SK-N-MC (cell line): ENCODE data around the gene PDE11A.

ENCODE experiments used
- EZH2 ChIP-seq: fragments of 200-600 bp; sonication (generic); IDR thresholded peaks from one replicate; pipeline ENCODE4 v1.6.1; 2017; ENCODE audit warnings: antibody characterized with exemption
- POLR2AphosphoS5 ChIP-seq: IDR thresholded peaks from 2 replicates; pipeline ENCODE4 v1.6.1; 2012; ENCODE audit warnings: mild to moderate bottlenecking, low read depth, low read length, borderline replicate concordance

- TF ChIP-seq POLR2AphosphoS5 = no peak
- no peak for TF ChIP-seq EZH2
These were observed at the start of gene PDE11A for GRCh38 chr2:178072383-178073301.
